BJ (cell line): ENCODE results near the gene GAB3. TPM values are rescaled to one million over a fixed set of nuclear protein-coding genes. Genes with fewer than 3 reads are reported as not detected.

Experiments
- CTCF ChIA-PET: fragments of 350-600 bp; formaldehyde crosslinking; extraction: SDS; loops from one replicate; lab custom pipeline; 2021; ENCODE audit warnings: antibody characterized with exemption, inconsistent platforms; lab: Yijun Ruan, JAX
- POLR2A ChIA-PET: fragments of 300-600 bp; sonication (Branson Sonifier 250); formaldehyde crosslinking; extraction: SDS; loops from one replicate; lab custom pipeline; 2021; ENCODE audit warnings: antibody characterized with exemption; lab: Charles Lee
- DNase-seq: peaks from one replicate; pipeline ENCODE4 v3.0.0-alpha.2; 2011; ENCODE audit warnings: low read depth
- H3K27me3 ChIP-seq: 2 replicates; pipeline ENCODE4 v1.6.0; 2011; ENCODE audit warnings: low read length; ENCODE audit not compliant: control insufficient read depth, insufficient read depth
- H3K36me3 ChIP-seq: 2 replicates; pipeline ENCODE4 v1.5.1; 2011; ENCODE audit warnings: low read length; ENCODE audit not compliant: control insufficient read depth, insufficient read depth
- H3K4me3 ChIP-seq: 2 replicates; pipeline ENCODE4 v1.5.1; 2011; ENCODE audit warnings: low read depth, mild to moderate bottlenecking, control low read depth, low read length
- polyA plus RNA-seq: library from polyadenylated mRNA; depleted of rRNA; stranded (reverse); fragments of >200 nt; gene quantifications from 2 replicates; pipeline ENCODE4 v1.2.3, GENCODE V29; 2011
- TF ChIP-seq, protein P1 (sequence below): IDR thresholded peaks from 2 replicates; pipeline ENCODE4 v1.5.1; 2011; ENCODE audit warnings: low read depth, mild to moderate bottlenecking, control low read depth, inconsistent platforms, low read length, moderate library complexity; ENCODE audit not compliant: insufficient read depth

GAB3 gene
- polyA plus RNA-seq, 1 experiment: 0.82 TPM

DNA sequence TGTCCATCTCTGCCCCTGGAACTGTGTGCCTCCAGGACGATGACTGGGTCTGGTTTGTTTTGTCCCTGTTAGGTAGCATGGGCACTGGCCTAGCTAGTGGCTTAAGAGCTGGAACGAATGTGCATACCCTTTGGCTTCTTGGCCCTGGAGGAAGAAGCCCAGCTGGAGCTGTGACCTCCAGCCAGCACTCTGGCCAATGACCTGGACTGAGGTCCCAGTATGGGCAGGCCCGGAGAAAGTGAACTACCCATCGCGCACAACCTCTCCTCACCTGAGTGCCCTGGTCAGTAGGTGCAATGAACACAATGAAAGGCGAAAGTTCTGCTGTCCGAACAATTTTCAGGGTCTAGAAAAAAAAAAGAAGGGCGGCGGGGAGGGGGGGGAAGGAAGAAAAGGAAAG is 30.1 kb upstream of the GAB3 start:
- CTCF ChIA-PET: interaction anchor here (1.0 kb wide), 1 partner anchor 14 kb away, joined by 3 read pairs; no protein-coding TSS in a partner anchor
- no peak for DNase-seq
- TF ChIP-seq, protein P1, sequence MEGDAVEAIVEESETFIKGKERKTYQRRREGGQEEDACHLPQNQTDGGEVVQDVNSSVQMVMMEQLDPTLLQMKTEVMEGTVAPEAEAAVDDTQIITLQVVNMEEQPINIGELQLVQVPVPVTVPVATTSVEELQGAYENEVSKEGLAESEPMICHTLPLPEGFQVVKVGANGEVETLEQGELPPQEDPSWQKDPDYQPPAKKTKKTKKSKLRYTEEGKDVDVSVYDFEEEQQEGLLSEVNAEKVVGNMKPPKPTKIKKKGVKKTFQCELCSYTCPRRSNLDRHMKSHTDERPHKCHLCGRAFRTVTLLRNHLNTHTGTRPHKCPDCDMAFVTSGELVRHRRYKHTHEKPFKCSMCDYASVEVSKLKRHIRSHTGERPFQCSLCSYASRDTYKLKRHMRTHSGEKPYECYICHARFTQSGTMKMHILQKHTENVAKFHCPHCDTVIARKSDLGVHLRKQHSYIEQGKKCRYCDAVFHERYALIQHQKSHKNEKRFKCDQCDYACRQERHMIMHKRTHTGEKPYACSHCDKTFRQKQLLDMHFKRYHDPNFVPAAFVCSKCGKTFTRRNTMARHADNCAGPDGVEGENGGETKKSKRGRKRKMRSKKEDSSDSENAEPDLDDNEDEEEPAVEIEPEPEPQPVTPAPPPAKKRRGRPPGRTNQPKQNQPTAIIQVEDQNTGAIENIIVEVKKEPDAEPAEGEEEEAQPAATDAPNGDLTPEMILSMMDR: no peak
- Histone ChIP-seq H3K27me3 (no peaks in the 10 kb centered on the region), H3K4me3 (no peak overlapping the region), H3K36me3 (peaks cover 6% of the 10 kb centered on the region)
- POLR2A ChIA-PET: no interaction called here

DNA sequence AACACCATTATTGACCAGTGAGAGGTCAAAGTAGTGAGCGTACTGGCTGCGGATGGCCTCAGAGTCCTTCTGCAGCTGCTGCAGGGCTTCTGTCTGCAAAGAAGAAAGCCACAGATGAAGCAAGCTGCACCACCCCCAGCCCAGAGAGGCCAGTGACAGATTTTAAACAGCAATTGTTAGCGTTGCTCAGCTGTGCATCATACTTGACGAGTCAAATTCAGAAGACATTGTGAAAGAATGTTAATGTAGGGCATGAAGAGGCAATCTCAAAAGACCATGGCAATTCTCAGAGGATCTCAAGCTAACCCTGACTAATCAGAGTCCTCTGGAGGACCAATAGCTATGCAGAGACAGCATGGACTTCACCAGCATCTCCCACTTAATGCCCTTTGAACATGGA is 28.4 kb upstream of the GAB3 start:
- TF ChIP-seq, protein P1: no peak
- ChIA-PET POLR2A (no interaction called here), CTCF (no interaction called here)
- no peak overlapping the region for H3K4me3 ChIP-seq
- no peaks in the 10 kb centered on the region for H3K27me3 ChIP-seq
- DNase-seq: no peak
- H3K36me3 ChIP-seq: peaks cover 12% of the 10 kb centered on the region

DNA sequence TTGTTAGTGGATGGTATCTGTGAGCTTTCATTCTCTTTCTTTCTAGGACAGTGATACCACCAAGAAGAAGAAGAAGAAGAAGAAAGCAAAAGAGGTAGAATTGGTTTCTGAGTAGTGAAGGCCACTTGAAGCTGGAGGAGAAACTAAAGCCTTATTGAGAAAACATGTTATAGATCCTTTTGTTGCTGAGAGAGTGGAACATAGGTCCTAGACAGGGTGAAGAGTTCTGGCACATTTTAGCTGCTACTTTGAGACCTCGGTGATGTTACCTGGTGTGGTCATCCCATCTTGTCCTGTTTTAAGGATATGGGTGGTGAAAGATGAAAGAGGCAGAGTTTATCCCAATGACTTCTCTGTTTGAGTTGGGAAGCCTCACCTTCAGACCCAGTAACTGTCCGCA is 25.9 kb upstream of the GAB3 start:
- TF ChIP-seq, protein P1: no peak
- ChIA-PET CTCF (interaction anchor here (1.4 kb wide), 1 partner anchor 15 kb away, joined by 3 read pairs; the partner anchor contains the start of gene DKC1), POLR2A (no interaction called here)
- no peak for DNase-seq
- Histone ChIP-seq H3K36me3 (peaks cover 13% of the 10 kb centered on the region), H3K27me3 (no peaks in the 10 kb centered on the region), H3K4me3 (no peak overlapping the region)

DNA sequence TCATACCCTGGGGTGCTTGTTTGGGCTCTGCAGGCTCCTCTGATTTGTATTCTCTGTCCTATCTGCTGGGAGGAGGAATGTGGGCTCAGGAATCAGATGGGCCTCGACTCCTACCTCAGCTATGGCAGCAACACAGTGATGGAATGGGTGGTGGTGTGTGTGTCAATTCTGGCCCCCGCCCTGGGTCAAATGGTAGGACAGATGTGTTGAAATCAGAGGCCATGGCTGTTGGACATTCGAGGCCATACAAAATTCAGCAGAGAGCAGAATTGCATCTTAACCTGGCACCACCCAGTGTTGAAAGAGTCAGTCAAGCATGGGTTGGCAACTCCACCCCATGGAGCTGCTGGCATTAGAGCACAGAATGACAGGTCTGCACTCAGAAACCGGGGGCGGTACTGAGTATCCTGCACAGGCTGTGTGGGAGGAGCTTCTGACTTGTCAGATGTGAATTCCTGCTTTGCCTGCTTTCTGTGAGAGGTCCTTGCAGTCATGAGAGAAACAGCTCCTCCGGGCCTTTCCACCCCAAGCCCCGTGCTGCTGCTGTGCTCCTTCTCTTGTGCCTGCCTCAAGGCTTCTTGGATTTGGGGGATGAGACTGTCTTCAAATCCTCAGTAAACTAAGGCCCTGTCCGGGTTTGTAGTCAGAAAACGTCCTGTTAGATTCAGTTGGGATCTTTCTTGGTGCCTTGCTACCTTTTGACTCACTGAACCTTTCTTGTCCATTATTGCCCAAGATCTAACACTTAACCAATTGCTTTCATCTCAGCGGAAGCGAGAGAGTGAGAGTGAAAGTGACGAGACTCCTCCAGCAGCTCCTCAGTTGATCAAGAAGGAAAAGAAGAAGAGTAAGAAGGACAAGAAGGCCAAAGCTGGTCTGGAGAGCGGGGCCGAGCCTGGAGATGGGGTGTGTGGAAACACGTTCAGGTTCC is 24.8 kb upstream of the GAB3 start:
- TF ChIP-seq, protein P1: no peak
- Histone ChIP-seq H3K36me3 (peaks cover 13% of the 10 kb centered on the region), H3K4me3 (no peak overlapping the region), H3K27me3 (no peaks in the 10 kb centered on the region)
- POLR2A ChIA-PET: no interaction called here
- CTCF ChIA-PET: interaction anchor here (1.4 to 1.7 kb wide), 2 partner anchors 14 to 15 kb away, joined by 3 read pairs; partner anchors contain the start of gene DKC1
- no peak for DNase-seq

DNA sequence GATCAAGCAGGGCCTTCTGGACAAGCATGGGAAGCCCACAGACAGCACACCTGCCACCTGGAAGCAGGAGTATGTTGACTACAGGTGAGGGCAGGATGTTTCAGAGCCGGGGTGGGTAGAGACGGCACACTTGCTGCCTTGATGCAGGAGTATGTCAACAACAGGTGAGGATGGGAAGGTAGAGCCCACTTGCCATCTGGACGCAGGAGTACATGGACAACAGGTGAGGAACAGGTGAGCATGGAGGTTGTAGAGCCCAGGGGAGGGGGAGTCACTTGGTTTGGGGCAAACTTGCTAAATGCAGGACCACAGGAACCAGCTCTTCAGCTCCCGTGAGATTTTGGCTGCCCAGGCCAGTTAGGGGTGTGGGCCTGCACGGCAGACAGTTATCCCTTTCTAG is 23.7 kb upstream of the GAB3 start:
- TF ChIP-seq, protein P1: no peak
- no peaks in the 10 kb centered on the region for H3K27me3 ChIP-seq
- ChIA-PET POLR2A (no interaction called here), CTCF (interaction anchor here (0.8 to 1.7 kb wide), 2 partner anchors 9 to 16 kb away, joined by 3 read pairs; no protein-coding TSS in a partner anchor)
- H3K4me3 ChIP-seq: no peak overlapping the region
- no peak for DNase-seq
- H3K36me3 ChIP-seq: peaks cover 15% of the 10 kb centered on the region
